ENCODE results near the gene SCRG1.
A peak's percentile ranks its signal among the peaks of the same experiment; 100 is the strongest.

Gene SCRG1

GRCh38 chr4:173410079-173410478 is 11.2 kb upstream of the SCRG1 start:
- no peak for DNase-seq

- DNase-seq, result no peak
These were observed 7.1 kb upstream of the SCRG1 start for GRCh38 chr4:173405840-173406606.

GRCh38 chr4:173404296-173404865 is 5.5 kb upstream of the SCRG1 start:
- DNase-seq, result no peak

- peak; percentile 78 for DNase-seq
These were observed 4.1 kb upstream of the SCRG1 start for GRCh38 chr4:173403051-173403450.

- no peak for DNase-seq
These were observed 2.1 kb upstream of the SCRG1 start for GRCh38 chr4:173401063-173401462.

- peak; percentile 72 for DNase-seq
These were observed 696 bp downstream of the SCRG1 start for GRCh38 chr4:173398220-173398619.

GRCh38 chr4:173397604-173398003 is 1.3 kb downstream of the SCRG1 start:
- DNase-seq, result peak; percentile 18

GRCh38 chr4:173391701-173392100 is 7.2 kb downstream of the SCRG1 start:
- DNase-seq, result no peak

- DNase-seq, result no peak
These were observed 12.2 kb downstream of the SCRG1 start for GRCh38 chr4:173386751-173387150.

- no peak for DNase-seq
These were observed 16.6 kb downstream of the SCRG1 start for GRCh38 chr4:173382349-173382748.

GRCh38 chr4:173381610-173382009 is 17.3 kb downstream of the SCRG1 start:
- DNase-seq, result no peak

GRCh38 chr4:173380987-173381386 is 17.9 kb downstream of the SCRG1 start:
- DNase-seq, result no peak

- no peak for DNase-seq
These were observed 19.0 kb downstream of the SCRG1 start for GRCh38 chr4:173379929-173380328.

GRCh38 chr4:173374588-173374987 is 24.3 kb downstream of the SCRG1 start:
- no peak for DNase-seq

GRCh38 chr4:173371292-173372192 is 27.4 kb downstream of the SCRG1 start:
- peak; percentile 76 for DNase-seq

GRCh38 chr4:173370477-173371291 is 28.2 kb downstream of the SCRG1 start, which contains the start of gene SAP30:
Gene SAP30 (plus strand): TSS chr4:173370954. CDS start chr4:173371183, 229 bp downstream.
- DNase-seq, result peak; percentile 99

GRCh38 chr4:173370130-173370476 is 28.8 kb downstream of the SCRG1 start:
- no peak for DNase-seq

GRCh38 chr4:173367946-173368345 is 31.0 kb downstream of the SCRG1 start:
- no peak for DNase-seq

GRCh38 chr4:173367285-173367684 is 31.6 kb downstream of the SCRG1 start:
- no peak for DNase-seq

- DNase-seq, result no peak
These were observed 33.4 kb downstream of the SCRG1 start for GRCh38 chr4:173365359-173365996.

GRCh38 chr4:173362666-173363065 is 36.2 kb downstream of the SCRG1 start:
- no peak for DNase-seq

Data from fibroblast of skin of back (primary cell).